Stimulated activated naive CD8-positive, alpha-beta T cell treated with anti-CD3 and anti-CD28 coated beads, Interleukin-15, Interleukin-2, amounts not matched to agents 100 U/mL and 50 U/mL, for 24 hours (primary cell): ENCODE measurements around the gene BPIFA2.
"Not testable (repeated sequence)": the region's sequence is repeated elsewhere in the genome, so short reads cannot be mapped to it uniquely, and the experiment has no call there.

Source experiments
- ATAC-seq: fragments of 150-1000 bp; cut with Tn5 transposase; one replicate; pipeline ENCODE4 v1.10.0; 2021
- DNase-seq: peaks from one replicate; pipeline ENCODE4 v3.0.0; 2021

BPIFA2 gene

GRCh38 chr20:33167859-33168258 lies at the start of gene BPIFA2:
Gene BPIFA2, plus strand, starts transcription at chr20:33168159. Its CDS starts 987 bp downstream, at chr20:33169146.
- DNase-seq (no peak), ATAC-seq (no peak)

GRCh38 chr20:33119725-33120720 lies 47.9 kb upstream of the BPIFA2 start:
- peak; percentile 68 for ATAC-seq
- no peak for DNase-seq

- ATAC-seq (no peak), DNase-seq (no peak)
Measured at GRCh38 chr20:33120934-33121333, 47.0 kb upstream of the BPIFA2 start.

- not testable (repeated sequence) for ATAC-seq, DNase-seq
Measured at GRCh38 chr20:33122297-33122696, 45.7 kb upstream of the BPIFA2 start.

- DNase-seq: no peak
- ATAC-seq: no peak
Measured at GRCh38 chr20:33124261-33124660, 43.7 kb upstream of the BPIFA2 start.

- ATAC-seq (no peak), DNase-seq (no peak)
Measured at GRCh38 chr20:33124994-33125393, 43.0 kb upstream of the BPIFA2 start.

GRCh38 chr20:33125983-33126382 lies 42.0 kb upstream of the BPIFA2 start:
- DNase-seq: no peak
- no peak for ATAC-seq

GRCh38 chr20:33127422-33128097 lies 40.4 kb upstream of the BPIFA2 start:
- ATAC-seq: no peak
- no peak for DNase-seq

- DNase-seq (no peak), ATAC-seq (no peak)
Measured at GRCh38 chr20:33130568-33131061, 37.3 kb upstream of the BPIFA2 start.

- ATAC-seq (no peak), DNase-seq (no peak)
Measured at GRCh38 chr20:33131949-33132473, 35.9 kb upstream of the BPIFA2 start.

- DNase-seq (no peak), ATAC-seq (no peak)
Measured at GRCh38 chr20:33132513-33133372, 35.2 kb upstream of the BPIFA2 start.

- DNase-seq (no peak), ATAC-seq (no peak)
Measured at GRCh38 chr20:33133373-33133941, 34.5 kb upstream of the BPIFA2 start.

GRCh38 chr20:33137195-33137594 lies 30.8 kb upstream of the BPIFA2 start:
- DNase-seq: no peak

GRCh38 chr20:33139467-33139866 lies 28.5 kb upstream of the BPIFA2 start:
- no peak for ATAC-seq
- DNase-seq: no peak

More at GRCh38 chr20:33137195-33137594, 30.8 kb upstream of the BPIFA2 start:
- ATAC-seq: no peak

GRCh38 chr20:33145521-33145920 lies 22.4 kb upstream of the BPIFA2 start:
- DNase-seq: no peak
- ATAC-seq: no peak

GRCh38 chr20:33147299-33147698 lies 20.7 kb upstream of the BPIFA2 start:
- ATAC-seq: no peak

GRCh38 chr20:33148040-33148439 lies 19.9 kb upstream of the BPIFA2 start:
- ATAC-seq (no peak), DNase-seq (no peak)

More at GRCh38 chr20:33147299-33147698, 20.7 kb upstream of the BPIFA2 start:
- DNase-seq: no peak

GRCh38 chr20:33154252-33154651 lies 13.7 kb upstream of the BPIFA2 start:
- ATAC-seq: no peak
- no peak for DNase-seq

- no peak for ATAC-seq
- DNase-seq: no peak
Measured at GRCh38 chr20:33158637-33159385, 9.1 kb upstream of the BPIFA2 start.

GRCh38 chr20:33159713-33160112 lies 8.2 kb upstream of the BPIFA2 start:
- DNase-seq (no peak), ATAC-seq (no peak)

- ATAC-seq: no peak
- DNase-seq: no peak
Measured at GRCh38 chr20:33160681-33161080, 7.3 kb upstream of the BPIFA2 start.
